Cerebellar nuclear complex (tissue), 1 donor: Measurements from ENCODE around the gene COL6A1.
"Not testable (repeated sequence)": the region's sequence is repeated elsewhere in the genome, so short reads cannot be mapped to it uniquely, and the experiment has no call there.

Experiments used
- DNase-seq, 2 experiments: peaks; one replicate each; lab custom pipeline; 2025; lab: John Stamatoyannopoulos, UW

Gene COL6A1

DNA sequence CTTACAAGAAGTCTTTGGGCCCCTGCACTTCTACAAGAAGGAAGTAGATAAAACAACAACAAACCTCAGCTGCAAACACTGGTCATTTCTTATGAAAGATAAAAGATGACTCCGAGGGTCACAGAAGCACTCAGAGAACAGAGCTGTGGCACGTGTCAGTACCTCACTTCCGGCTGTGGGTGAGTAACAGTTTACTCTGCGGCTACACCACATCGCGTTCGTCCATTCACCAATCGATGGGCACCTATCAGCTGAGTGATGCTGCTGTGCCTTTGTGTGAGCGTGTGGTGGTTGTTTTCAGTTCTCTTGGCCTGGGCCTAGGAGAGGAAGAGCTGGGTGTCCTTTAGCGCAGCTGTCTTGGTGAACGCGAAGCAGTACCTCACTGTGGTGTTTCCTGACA lies 49.9 kb downstream of the COL6A1 start:
- DNase-seq: no peak

DNA sequence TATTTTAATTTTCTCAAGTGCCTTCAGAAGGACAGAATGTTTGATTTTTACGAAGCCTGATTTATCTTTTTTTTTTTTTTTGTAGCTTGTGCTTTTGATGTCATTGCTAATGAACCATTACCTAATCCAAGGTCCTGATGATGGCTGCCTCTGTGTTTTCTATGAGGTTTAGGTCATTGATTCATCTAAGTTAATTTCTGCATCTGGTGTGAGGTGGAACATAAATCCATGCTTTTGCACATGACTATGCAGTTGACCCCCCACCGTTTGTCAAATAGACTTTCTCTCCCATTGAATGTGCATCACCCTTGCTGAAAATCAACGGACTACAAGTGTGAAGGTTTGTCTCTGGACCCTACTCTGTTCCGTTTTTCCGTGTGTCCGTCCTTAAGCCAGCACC lies 50.5 kb downstream of the COL6A1 start:
- DNase-seq: no peak

- no peak for DNase-seq
Observed at GRCh38 chr21:46033410-46034400, 52.1 kb downstream of the COL6A1 start.

- DNase-seq: no peak
Observed at GRCh38 chr21:46035809-46036695, 54.5 kb downstream of the COL6A1 start.

- DNase-seq: no peak
Observed at GRCh38 chr21:46036696-46037330, 55.2 kb downstream of the COL6A1 start.

- DNase-seq: no peak
Observed at GRCh38 chr21:46037331-46038325, 56.1 kb downstream of the COL6A1 start.

DNA sequence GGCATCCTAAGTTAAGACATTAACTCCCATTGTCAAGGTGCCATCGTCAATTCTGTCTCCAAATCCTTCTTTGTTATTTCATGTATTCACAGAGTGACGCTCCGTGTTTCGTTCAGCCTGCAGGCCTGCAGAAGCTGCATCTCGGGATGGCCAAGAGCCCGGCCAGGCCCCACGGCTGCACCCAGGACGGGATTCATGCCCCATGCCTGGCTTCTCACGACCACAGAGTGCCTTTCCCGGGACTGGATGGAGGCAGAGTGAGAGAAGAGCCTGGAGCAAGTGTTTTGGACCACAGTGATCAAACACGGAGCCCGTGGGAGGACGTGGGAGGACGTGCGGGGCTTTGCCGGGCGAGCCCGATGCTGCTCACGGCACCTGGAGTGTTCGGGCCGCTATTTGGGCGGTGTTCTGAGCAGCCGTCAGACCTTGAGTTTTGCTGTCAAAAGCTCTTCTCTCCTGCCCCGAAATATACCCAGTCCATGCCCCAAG lies 56.8 kb downstream of the COL6A1 start:
- DNase-seq: no peak

DNA sequence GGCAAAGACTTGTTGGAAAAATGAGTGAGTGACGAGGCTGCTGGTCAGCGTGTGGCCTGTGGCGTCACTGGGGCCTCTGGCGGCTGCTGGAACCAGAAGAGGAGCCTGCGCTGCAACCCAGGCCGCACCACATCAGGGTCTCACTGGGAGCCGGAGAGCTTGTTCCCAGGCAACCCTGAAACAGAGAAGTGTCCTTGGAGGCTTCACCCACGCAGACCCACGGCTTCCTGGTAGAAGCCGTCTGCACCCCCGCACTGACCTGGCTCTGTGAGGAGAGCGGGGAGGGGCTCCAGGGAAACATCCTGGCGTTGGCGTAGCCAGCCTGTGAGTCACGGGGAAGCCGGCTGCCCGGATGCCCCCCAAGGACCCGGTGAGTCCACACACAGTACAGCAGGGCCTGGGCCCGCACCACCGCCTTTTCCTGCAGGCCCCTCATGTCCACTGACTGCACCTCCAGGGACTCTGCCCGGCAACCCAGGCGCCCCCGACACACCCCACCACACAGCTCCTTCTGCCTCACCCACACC lies 57.4 kb downstream of the COL6A1 start:
- no peak for DNase-seq

- DNase-seq: no peak
Observed at GRCh38 chr21:46039891-46040660, 58.5 kb downstream of the COL6A1 start.

DNA sequence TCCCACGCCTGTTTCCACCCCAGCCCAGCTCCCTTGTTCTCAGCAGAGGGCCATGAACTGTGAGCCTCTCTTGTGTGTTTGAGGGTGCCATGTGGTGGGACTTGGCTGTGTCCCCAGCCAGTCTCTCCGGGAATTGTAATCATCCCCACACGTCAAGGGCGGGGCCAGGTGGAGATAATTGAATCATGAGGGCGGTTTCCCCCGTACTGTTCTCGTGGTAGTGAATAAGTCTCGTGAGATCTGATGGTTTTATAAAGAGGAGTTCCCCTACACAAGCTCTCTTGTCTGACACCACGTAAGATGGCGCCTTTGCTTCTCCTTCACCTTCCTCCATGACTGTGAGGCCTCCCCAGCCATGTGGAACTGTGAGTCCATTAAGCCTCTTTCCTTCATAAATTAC lies 59.1 kb downstream of the COL6A1 start:
- no peak for DNase-seq

GRCh38 chr21:46041183-46041582 lies 59.6 kb downstream of the COL6A1 start:
- DNase-seq: no peak

DNA sequence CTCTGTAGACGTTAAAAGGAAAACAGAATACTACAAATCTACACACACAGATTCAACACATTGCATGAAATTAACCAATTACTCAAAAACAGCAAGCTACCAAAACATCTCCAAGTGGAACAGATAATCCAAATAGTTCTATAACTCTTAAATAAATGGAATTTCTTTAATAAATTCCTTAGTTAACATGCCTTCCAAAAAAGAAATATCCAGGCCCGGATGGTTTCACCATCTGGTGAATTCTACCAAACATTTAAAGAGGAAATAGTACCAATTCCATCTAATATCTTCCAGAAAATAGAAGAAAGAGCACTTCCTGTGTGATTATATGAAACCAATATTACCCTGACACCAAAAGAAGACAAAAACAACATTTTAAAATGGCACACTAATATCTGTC lies 63.6 kb downstream of the COL6A1 start:
- DNase-seq: no peak

- no peak for DNase-seq
Observed at GRCh38 chr21:46046471-46046870, 64.9 kb downstream of the COL6A1 start.

GRCh38 chr21:46046906-46047305 lies 65.3 kb downstream of the COL6A1 start:
- DNase-seq: not testable (repeated sequence)

DNA sequence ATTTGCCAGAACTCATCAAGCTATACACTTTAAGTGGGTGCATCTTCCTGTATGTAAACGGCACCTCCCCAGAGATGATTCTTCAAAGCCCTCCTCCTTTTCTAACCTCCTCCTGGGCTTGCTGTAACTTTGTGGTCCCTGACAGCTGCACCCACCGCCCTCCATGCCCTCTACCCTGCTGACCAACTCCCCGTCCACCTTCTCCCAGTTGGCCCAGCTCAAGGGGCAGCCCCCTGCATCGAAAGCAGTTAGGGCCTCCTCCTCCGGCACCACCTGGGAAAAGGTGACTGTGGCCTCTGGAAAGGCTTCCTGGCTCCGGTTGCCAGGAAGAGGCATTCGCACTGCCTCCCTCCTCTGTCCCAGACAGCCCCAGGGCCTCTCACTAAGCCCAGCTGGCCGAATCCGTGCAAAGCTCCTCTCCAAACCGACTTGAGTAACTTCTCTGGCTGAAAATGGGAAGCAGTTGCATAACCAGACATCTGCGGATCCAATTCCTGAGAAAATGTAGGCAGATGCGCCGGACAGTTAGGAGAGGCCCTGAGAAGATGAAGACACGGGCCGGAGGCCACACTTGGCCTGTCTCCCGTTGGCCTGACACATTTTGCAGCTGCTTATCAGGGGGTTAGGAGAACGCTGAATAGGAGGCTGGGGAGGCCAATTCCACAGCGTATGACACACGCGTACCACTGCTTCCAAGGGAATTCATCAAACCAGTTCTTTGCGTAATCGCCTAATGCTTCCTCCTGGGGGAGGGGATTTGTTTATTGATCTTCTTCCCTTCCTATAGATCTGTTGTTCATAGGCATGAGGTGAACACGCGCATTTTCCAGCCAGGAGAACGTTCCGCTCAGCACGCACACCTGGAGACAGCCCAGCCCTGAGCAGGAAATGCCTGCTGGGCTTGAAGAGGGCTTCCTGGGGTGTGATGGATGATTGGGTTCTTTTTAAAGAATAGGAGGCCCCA lies 67.6 kb downstream of the COL6A1 start:
- no peak for DNase-seq

- DNase-seq: no peak
Observed at GRCh38 chr21:46049890-46050667, 68.5 kb downstream of the COL6A1 start.

DNA sequence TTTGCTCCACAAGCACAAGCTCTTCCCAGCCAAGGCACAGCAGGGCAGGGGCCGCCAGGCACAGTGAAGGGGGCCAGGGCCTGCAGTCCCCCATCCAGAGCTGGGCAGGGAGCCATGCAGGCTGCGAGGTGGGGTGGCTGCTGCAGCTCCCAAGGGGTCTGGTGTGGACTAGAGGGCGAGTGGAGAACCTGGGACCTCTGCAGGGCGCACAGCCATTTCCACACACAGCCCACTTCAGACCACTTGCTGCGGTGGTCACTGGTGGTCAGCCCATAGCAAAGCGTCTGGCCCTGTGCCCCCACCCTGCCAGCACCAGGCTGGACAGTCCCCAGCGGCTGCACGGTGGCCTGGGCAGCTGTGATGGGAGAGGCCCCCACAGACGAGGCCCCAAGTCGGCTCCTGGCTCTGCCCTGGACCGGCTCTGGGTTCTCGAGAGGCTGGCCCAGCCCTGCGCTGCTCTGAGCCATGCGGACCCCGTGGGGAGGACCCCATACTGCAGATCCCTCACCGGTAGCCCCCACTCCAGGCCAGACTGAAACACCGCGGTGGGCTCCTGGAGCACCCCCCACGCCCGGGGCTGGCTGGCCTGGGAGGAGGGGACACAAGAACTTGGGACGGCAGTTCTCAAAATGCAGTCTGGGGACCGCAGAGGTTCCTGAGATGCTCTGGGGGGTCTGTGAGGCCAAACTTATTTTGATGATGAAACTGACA lies 69.3 kb downstream of the COL6A1 start:
- DNase-seq: no peak
